GM21576 (cell line): ENCODE measurements around the gene KLHL3.
"Not testable (repeated sequence)": the region's sequence is repeated elsewhere in the genome, so short reads cannot be mapped to it uniquely, and the experiment has no call there.

ENCODE experiments used
- ATAC-seq: cut with Tn5 transposase; IDR thresholded peaks from one replicate; pipeline ENCODE4 v1.9.1; 2021; ENCODE audit warnings: mild to moderate bottlenecking, moderate library complexity; ENCODE audit not compliant: unreplicated experiment

KLHL3 gene

DNA sequence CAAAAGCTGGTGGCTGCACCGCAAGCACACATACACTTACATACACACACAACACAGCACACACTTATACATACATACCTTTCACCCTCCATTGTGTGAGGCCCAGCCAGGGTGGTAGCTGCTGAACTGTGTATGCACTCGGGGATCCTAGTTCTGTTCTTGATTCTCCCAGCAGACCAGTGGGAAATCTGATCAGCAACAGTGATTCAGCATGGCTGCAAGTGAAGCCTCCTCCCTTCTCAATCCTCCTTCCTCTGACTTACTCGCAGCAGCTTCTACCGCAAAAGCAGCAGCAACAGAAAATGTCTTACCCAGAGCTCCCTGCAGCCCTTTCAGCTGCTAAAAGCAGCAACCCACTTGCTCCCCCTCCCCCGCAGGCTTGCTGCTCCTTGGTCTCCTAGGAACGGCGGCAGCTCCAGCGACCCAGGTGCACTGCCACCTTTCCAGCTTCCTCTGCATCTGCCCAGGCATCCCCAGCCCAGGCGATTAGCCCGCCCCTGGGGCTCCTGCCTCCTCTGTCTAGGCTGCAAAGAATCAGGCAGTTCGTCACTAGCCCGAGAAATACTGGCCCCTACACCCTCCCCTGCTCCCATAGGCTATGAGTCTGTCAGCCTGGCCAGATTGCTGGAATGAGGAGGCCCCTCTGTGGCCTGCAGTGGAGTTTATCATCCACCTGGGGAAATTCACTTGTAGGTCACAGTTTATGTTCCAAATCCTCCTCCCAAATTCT is at the start of gene KLHL3:
KLHL3 (minus strand) TSS at position 535 of the 730 bp plus-strand sequence; CDS start at position 92, 443 bp downstream.
- peak; percentile 66 for ATAC-seq

- no peak for ATAC-seq
These were observed 47.2 kb upstream of the KLHL3 start for GRCh38 chr5:137782984-137783536.

DNA sequence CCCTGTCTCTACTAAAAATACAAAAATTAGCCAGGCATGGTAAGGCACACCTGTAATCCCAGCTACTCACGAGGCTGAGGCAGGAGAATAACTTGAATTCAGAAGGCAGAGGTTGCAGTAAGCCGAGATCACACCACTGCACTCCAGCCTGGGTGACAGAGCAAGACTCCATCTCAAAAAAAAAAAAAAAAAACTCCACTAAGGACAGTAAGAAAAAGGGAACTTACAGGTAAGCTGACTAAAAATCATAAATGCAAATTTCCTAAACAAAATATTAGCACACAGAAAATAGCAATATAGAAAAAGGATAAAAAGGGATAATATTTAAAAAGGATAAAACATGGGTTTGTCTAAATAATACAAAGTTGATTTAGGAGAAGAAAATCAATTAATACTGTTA is 46.2 kb upstream of the KLHL3 start:
- ATAC-seq = no peak

DNA sequence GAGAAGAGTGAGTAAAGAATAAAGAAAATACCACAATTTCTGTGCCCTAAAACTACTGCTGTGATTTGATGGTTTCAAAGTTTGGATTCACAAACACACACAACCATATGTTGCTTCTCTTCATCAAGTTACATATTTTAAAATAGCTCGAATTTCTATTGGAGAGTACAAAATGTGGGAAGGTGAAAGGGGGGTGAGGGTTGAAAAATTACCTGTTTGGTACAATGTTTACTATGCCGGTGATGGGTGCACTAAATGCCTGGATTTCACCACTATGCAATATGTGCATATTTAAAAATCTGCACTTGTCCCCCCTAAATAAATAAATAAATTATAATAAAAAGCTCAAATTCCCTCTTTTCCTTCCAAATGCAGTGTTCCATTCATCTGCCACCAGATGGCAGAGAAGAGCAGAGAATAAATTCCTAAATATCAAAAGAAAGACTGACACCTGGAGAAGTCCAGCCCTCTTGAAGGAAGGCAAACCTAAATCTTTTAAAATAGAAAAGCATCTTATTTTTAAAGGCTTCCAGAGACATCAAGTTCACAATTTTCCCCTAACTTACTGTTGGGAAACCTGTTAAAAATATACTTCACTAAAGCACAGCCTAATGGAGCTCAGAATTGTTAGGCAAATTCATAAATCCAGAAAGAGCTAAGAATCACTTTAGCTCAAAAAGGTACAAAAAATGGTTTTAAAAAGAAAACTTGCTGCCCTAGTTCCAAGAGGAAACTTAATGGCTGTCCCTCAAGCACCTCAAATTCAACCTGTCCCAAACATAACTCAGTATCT is 43.1 kb upstream of the KLHL3 start:
- ATAC-seq = no peak

GRCh38 chr5:137767937-137768336 is 32.0 kb upstream of the KLHL3 start:
- not testable (repeated sequence) for ATAC-seq

GRCh38 chr5:137761566-137761965 is 25.7 kb upstream of the KLHL3 start:
- no peak for ATAC-seq

DNA sequence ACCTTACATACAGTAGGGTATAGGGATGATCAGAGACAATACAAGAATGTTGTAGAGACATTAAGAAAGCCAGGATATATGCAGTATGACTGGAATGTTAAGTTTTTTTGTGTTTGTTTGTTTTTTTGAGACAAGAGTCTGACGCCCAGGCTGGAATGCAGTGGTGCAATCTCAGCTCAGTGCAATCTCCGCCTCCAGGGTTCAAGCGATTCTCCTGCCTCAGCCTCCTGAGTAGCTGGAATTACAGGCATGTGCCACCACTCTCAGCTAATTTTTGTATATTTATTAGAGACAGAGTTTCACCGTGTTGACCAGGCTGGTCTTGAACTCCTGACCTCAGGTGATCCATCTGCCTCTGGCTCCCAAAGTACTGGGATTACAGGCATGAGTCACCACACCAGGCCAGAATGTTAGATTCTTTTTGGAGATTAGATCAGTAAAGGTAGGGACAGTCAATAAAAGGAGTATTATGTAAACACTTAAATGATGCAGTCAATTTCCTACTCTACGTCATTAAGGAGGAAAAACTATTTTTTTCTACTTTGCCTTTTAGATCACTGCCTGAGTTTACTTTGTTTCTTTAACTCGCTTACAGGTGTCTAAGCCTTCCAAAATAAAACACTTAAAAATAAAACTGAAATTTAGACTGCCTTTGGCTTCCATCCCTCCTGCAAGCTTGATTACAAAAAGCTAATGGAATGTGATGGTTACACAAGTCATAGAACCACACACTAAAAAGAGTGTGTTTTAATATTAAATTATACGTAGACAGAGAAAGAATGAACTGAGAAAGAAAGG is 25.0 kb upstream of the KLHL3 start:
- no peak for ATAC-seq

DNA sequence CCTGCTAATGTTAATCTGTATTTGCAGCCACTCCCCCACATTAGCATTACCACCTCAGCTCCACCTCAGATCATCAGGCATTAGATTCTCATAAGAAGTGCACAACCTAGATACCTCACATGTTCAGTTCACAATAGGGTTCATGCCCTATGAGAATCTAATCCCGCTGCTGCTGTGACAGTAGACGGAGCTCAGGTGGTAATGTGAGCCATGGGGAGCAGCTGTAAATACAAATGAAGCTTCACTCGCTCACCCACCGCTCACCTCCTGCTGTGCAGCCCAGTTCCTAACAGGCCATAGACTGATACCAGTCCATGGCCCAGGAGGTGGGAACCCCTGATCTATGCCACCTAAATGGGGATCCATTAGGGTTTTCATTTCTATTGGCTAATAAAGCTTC is 24.4 kb upstream of the KLHL3 start:
- ATAC-seq = no peak

GRCh38 chr5:137758715-137759306 is 22.9 kb upstream of the KLHL3 start:
- ATAC-seq = peak; percentile 33

GRCh38 chr5:137758121-137758520 is 22.2 kb upstream of the KLHL3 start:
- no peak for ATAC-seq

DNA sequence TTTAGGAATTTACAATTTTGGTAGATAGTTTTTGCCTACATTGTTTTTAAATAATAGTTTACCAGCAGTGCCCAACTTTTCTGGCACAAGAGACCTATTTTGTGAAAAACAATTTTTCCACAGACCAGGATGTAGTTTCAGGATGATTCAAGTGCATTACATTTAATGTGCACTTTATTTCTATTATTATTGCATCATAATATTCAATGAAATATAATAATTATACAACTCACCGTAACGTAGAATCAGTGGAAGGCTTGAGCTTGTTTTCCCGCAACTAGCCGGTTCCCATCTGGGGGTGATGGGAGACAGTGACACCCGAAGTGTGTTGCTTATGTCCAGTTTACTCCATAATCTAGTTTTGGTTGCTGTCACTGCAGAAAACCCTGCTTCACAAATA is 21.7 kb upstream of the KLHL3 start:
- no peak for ATAC-seq

DNA sequence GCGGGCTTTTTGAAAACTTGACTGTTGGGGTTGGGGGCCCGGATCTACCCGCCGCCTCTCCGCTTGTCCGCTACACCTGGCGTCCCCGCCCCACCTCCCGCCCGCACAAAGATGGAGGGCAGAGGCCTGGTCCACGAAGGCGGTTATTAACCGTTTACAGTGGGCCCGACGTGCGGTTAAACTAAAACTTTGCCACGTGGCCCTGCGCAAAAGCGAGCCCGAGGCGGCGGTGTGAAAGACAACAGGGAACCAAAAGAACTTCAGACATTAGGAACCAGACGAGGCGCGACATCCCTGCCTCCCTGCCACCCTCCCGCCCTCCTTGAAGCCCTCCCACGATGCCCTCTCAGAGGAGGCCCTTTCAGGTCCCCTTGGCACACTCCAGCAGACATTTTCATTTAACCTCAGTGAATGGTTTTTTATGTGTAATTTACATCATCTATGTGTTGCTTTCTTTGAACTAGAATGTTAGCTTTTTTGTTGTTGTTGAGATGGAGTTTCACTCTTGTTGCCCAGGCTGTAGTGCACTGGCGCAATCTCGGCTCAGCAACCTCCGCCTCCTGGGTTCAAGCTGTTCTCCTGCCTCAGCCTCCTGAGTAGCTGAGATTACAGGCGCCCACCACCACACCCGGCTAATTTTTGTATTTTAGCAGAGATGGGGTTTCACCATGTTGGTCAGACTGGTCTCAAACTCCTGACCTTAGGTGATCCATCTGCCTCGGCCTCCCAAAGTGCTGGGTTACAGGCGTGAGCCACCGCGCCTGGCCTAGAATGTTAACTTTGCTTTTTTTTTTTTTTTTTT is 19.3 kb upstream of the KLHL3 start:
- no peak for ATAC-seq

DNA sequence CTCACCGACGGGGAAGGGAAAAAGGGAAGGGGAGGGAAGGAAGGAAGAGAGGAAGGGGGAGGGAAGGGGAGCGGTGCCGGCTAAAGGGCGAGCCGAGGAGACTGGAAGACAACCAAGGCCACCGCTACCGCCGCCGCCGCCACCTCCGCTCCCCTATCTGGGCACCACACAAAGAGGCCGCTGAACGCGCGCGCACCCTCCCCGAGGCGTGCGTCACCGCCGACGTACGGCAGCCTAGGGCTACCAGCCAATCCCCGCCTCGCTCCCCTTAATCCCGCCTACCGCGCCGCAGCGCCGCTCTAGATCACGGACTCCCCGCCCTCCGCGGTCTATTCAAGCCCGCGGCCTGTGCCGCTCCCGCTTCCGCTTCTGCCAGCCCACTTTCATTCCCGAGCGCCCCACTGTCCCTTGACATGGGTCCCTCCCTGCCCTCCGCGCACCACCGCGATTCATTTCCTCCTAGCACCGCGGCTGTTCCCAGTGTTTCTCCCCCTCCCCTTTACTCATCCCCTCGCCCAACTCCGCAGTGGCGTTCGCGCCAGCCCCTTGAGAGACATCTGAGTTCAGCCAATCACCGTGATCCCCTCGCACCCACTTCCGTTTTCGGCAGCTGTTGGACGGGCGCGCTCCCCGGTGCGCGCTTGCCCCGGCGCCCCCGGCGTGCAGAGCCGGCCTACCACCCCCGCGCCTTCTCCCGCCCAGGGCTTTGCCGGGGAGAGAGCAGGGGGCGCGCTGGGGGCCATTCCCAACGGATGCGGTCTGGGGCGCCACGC is 18.5 kb upstream of the KLHL3 start, which contains the start of gene HNRNPA0:
HNRNPA0 (minus strand) TSS at position 176 of the 773 bp plus-strand sequence. CDS start 297 bp downstream, outside the sequence.
- peak; percentile 75 for ATAC-seq

GRCh38 chr5:137753691-137754187 is 17.9 kb upstream of the KLHL3 start:
- ATAC-seq = peak; percentile 4

DNA sequence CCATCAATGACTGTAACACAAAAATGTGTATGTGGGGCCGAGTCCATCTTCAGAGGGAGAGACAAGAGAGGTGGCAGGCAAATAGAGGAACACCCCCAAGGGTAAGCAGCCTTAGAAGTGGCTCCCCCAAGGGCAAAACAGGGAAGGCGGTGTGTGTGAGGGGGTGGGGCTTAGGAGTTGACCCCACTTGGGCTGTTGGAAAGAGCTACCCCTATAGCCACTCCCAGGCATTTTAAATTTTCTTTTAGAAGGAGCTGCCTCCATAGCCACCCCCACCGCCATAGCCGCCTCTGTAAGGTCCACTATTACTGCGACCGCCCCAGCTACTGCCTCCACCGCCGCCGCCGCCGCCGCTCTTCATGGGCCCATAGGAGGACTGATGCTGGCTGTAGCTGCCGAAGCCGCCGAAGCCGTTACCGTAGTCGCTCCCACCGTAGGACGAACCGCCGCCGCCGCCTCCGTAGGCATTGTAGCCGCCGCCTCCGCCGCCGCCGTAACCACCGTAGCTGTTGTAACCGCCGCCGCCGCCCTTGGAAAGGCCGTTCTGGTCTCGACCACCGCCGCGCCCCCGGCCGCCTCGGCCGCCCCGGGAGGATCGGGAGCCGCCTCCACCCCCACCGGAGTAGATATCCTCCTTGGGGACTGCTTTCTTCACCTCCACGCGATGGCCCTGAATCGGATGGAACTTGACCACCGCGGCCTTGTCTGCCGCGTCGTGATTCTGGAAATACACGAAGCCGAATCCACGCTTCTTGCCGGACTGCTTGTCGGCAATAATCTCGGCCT is 17.2 kb upstream of the KLHL3 start:
- ATAC-seq = no peak

GRCh38 chr5:137751869-137752491 is 16.1 kb upstream of the KLHL3 start:
- ATAC-seq = no peak

- no peak for ATAC-seq
These were observed 14.5 kb upstream of the KLHL3 start for GRCh38 chr5:137750436-137750835.

- ATAC-seq = no peak
These were observed 12.0 kb upstream of the KLHL3 start for GRCh38 chr5:137747848-137748247.
